HepG2 (cell line): ENCODE data around the gene GRK3. TPM values are rescaled to one million over a fixed set of nuclear protein-coding genes. Genes with fewer than 3 reads are reported as not detected.

ENCODE experiments used
- ATAC-seq: fragments of 200-7000 bp; cut with Tn5 transposase; 3 replicates; pipeline ENCODE4 v1.9.1; 2020; ENCODE audit warnings: mild to moderate bottlenecking, moderate library complexity
- BruUV-seq: library from RNA; stranded (reverse); fragments of 400-500 nt; replicated peaks from 2 replicates; lab custom pipeline; 2021; lab: Mats Ljungman, UMichigan
- CTCF ChIA-PET: fragments of 300-600 bp; formaldehyde crosslinking; extraction: SDS; loops from one replicate; lab custom pipeline; 2021; ENCODE audit warnings: low total read pairs, inconsistent platforms, low intra/inter-chr PET ratio; lab: Yijun Ruan, JAX
- POLR2A ChIA-PET: fragments of 350-600 bp; sonication (Branson Sonifier 250); formaldehyde crosslinking; loops from one replicate; lab custom pipeline; 2020; ENCODE audit warnings: antibody characterized with exemption, inconsistent platforms; lab: Yijun Ruan, JAX
- DNase-seq: peaks from one replicate; pipeline ENCODE4 v3.0.0-alpha.2; 2015; ENCODE audit warnings: low spot score
- FAIRE-seq: peaks from 3 replicates; lab custom pipeline; 2011; peaks lifted over from hg19 to GRCh38; lab: Jason Lieb, UNC
- H2AFZ ChIP-seq: one replicate; pipeline ENCODE4 v1.6.1; 2011; ENCODE audit warnings: low read length, inconsistent platforms
- H3K27ac ChIP-seq: fragments of 300-600 bp; 3 replicates; pipeline ENCODE4 v1.8.0; 2011; ENCODE audit warnings: mixed run types, mild to moderate bottlenecking, mixed read lengths, low read length, inconsistent platforms; ENCODE audit not compliant: insufficient read depth; ENCODE audit errors: extremely low read length
- H3K27me3 ChIP-seq, 2 experiments: fragments of 200-600 bp in 1 of 2; 2 replicates in 1 of 2; 3 replicates in 1 of 2; pipeline versions ENCODE4 v1.6.0 to v1.8.0; 2011; ENCODE audit warnings: low read length in 2 of 2, mild to moderate bottlenecking in 2 of 2, moderate library complexity in 2 of 2, inconsistent platforms in 1 of 2; ENCODE audit not compliant: insufficient read depth in 2 of 2, control insufficient read depth in 1 of 2
- H3K36me3 ChIP-seq, 2 experiments: fragments of 200-600 bp in 1 of 2; replicated peaks in 1 of 2; 2 replicates in 1 of 2; 3 replicates in 1 of 2; pipeline versions ENCODE4 v1.5.1 to v1.8.0; 2011; ENCODE audit warnings: low read length in 2 of 2, inconsistent platforms in 1 of 2; ENCODE audit not compliant: insufficient read depth in 2 of 2, control insufficient read depth in 1 of 2
- H3K4me1 ChIP-seq: 2 replicates; pipeline ENCODE4 v1.5.1; 2012; ENCODE audit warnings: low read length, inconsistent platforms; ENCODE audit not compliant: insufficient read depth
- H3K4me2 ChIP-seq: 2 replicates; pipeline ENCODE4 v1.6.0; 2011; ENCODE audit warnings: low read depth, low read length, inconsistent platforms
- H3K4me3 ChIP-seq, 3 experiments: fragments of 200-600 bp in 1 of 3; sonication (generic), shearing (Covaris generic) in 1 of 3; replicated peaks in 1 of 3; 2 replicates each; pipeline ENCODE4 v1.5.1; 2011 to 2016; ENCODE audit warnings: low read length in 3 of 3, inconsistent platforms in 2 of 3, low read depth in 2 of 3, mild to moderate bottlenecking in 2 of 3, control low read depth in 1 of 3, mixed read lengths in 1 of 3; ENCODE audit not compliant: insufficient read depth in 1 of 3
- H3K79me2 ChIP-seq: one replicate; pipeline ENCODE4 v1.6.1; 2011; ENCODE audit warnings: low read length, inconsistent platforms; ENCODE audit not compliant: insufficient read depth
- H3K9ac ChIP-seq: 2 replicates; pipeline ENCODE4 v1.6.0; 2011; ENCODE audit warnings: mild to moderate bottlenecking, low read depth, low read length, inconsistent platforms; ENCODE audit not compliant: insufficient read depth
- H3K9me3 ChIP-seq: 2 replicates; pipeline ENCODE4 v1.5.1; 2012; ENCODE audit warnings: mild to moderate bottlenecking, low read length
- H4K20me1 ChIP-seq: 2 replicates; pipeline ENCODE4 v1.6.0; 2011; ENCODE audit warnings: inconsistent platforms, mild to moderate bottlenecking, low read length, moderate library complexity; ENCODE audit not compliant: insufficient read depth
- HOXA5 ChIP-seq: sonication (generic); formaldehyde crosslinking; IDR thresholded peaks from 2 replicates; pipeline ENCODE4 v1.4.0; 2020; ENCODE audit warnings: missing genetic modification reagents
- HOXA9 ChIP-seq: sonication (generic); formaldehyde crosslinking; IDR thresholded peaks from 2 replicates; pipeline ENCODE4 v1.8.1; 2022; ENCODE audit warnings: missing genetic modification reagents, mild to moderate bottlenecking, moderate library complexity, borderline replicate concordance
- KAT7 ChIP-seq: IDR thresholded peaks from 2 replicates; pipeline ENCODE4 v1.6.1; 2018; ENCODE audit warnings: borderline replicate concordance, missing compliant biosample characterization
- MAF1 ChIP-seq: sonication (generic); formaldehyde crosslinking; IDR thresholded peaks from 2 replicates; pipeline ENCODE4 v1.5.0; 2020; ENCODE audit warnings: missing genetic modification reagents, borderline replicate concordance
- MBNL3 ChIP-seq: fragments of 250-450 bp; sonication (Bioruptor Pico); conservative IDR thresholded peaks from 2 replicates; pipeline ENCODE4 v1.8.0; 2022; ENCODE audit warnings: mild to moderate bottlenecking, inconsistent platforms
- NCOR1 ChIP-seq: fragments of 200-600 bp; sonication (generic); IDR thresholded peaks from 2 replicates; pipeline ENCODE4 v1.7.0; 2017; ENCODE audit warnings: antibody characterized with exemption, low read length, borderline replicate concordance
- NKX3-1 ChIP-seq: sonication (generic); formaldehyde crosslinking; IDR thresholded peaks from 2 replicates; pipeline ENCODE4 v1.5.0; 2020; ENCODE audit warnings: missing genetic modification reagents
- SP5 ChIP-seq: IDR thresholded peaks from 2 replicates; pipeline ENCODE4 v1.6.1; 2016; ENCODE audit warnings: low read depth, borderline replicate concordance
- ZFP82 ChIP-seq: sonication (generic); formaldehyde crosslinking; IDR thresholded peaks from 2 replicates; pipeline ENCODE4 v1.5.1; 2020; ENCODE audit warnings: mild to moderate bottlenecking, missing genetic modification reagents, borderline replicate concordance
- ZNF30 ChIP-seq: sonication (generic); formaldehyde crosslinking; IDR thresholded peaks from 2 replicates; pipeline ENCODE4 v1.5.0; 2020; ENCODE audit warnings: mild to moderate bottlenecking, missing genetic modification reagents
- ZNF619 ChIP-seq: sonication (generic); formaldehyde crosslinking; IDR thresholded peaks from 2 replicates; pipeline ENCODE4 v1.4.0; 2020; ENCODE audit warnings: mild to moderate bottlenecking, missing genetic modification reagents
- ZNF709 ChIP-seq: sonication (generic); formaldehyde crosslinking; IDR thresholded peaks from 2 replicates; pipeline ENCODE4 v1.5.0; 2020; ENCODE audit warnings: mild to moderate bottlenecking, missing genetic modification reagents
- WGBS: methylation state at CpG from one replicate; pipeline ENCODE4 v1.1.6; 2017; ENCODE audit warnings: low lambda C conversion rate; 5-methylcytosine and 5-hydroxymethylcytosine counted together
- in situ Hi-C: cut with HindIII; loops from 2 replicates; pipeline ENCODE4 v1.10.0; 2017; ENCODE audit warnings: low pct_unique_long_range_greater_than_20kb; ENCODE audit not compliant: extremely low pct_ligation_motif_present
- intact Hi-C: fragments of 100-400 bp; cut with micrococcal nuclease; formaldehyde crosslinking; loops from one replicate; pipeline ENCODE4 v1.10.0; 2022; ENCODE audit not compliant: unreplicated experiment
- polyA plus RNA-seq, 8 experiments: library from polyadenylated mRNA; depleted of rRNA in 3 of 8; stranded (reverse) in 7 of 8; unstranded in 1 of 8; fragments of >200 nt; fragmentation: Illumina TruSeq in 4 of 8; extraction: Trizol in 4 of 8; gene quantifications; 2 replicates each; pipeline versions ENCODE4 v1.2.1 to v1.2.3, GENCODE V29; 2011 to 2016; ENCODE audit warnings: low read depth in 4 of 8, missing spikeins in 1 of 8, mixed read lengths in 1 of 8; ENCODE audit not compliant: insufficient read depth in 1 of 8
- total RNA-seq, 5 experiments: library from RNA; depleted of rRNA; stranded (reverse); fragments of >200 nt; fragmentation: Illumina TruSeq; extraction: Trizol; gene quantifications; 2 replicates each; pipeline ENCODE4 v1.2.3, GENCODE V29; 2016; ENCODE audit warnings: low read depth in 1 of 5
- TF ChIP-seq, protein P1 (sequence below): sonication (generic); formaldehyde crosslinking; IDR thresholded peaks from 2 replicates; pipeline ENCODE4 v1.9.0; 2021; ENCODE audit warnings: mild to moderate bottlenecking, missing genetic modification reagents

GRK3 gene
- total and polyA plus RNA-seq, 2 of the 13 experiments (the other 11 are each of a cell fraction or from before 2014, with no cell fraction given), result 8.5 to 16.7 TPM

DNA sequence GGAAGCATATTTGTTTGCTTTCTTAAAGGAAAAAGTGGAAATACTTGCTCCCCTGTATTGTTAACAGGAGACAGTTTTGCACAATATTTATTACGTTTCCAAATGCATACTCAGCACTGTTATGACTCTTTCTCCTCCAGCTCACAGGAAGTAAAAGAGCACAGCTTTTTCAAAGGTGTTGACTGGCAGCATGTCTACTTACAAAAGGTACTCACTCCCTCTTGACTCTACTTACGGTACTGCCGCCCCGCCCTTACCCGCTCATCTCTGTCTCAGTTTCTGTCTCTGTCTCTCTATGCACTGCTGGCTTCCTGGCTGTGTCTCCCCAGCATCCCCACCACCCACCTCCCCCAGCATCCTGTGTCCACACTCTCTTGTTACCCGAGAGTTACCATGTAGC, 145.3 kb downstream of the GRK3 start:
- H3K79me2 ChIP-seq, result no peaks in the 10 kb centered on the region
- no peak for TF ChIP-seq KAT7 (CRISPR knock-in tag)
- TF ChIP-seq MBNL3 (CRISPR knock-in tag), result no peak
- TF ChIP-seq ZNF619, result no peak
- no peak for TF ChIP-seq NKX3-1 (CRISPR knock-in tag)
- no peak for TF ChIP-seq SP5
- TF ChIP-seq ZNF709, result no peak
- no peak for TF ChIP-seq HOXA9 (CRISPR knock-in tag)
- no peak for TF ChIP-seq MAF1 (CRISPR knock-in tag)
- TF ChIP-seq NCOR1, result no peak
- TF ChIP-seq ZNF30, result no peak
- no peak for TF ChIP-seq ZFP82 (CRISPR knock-in tag)
- TF ChIP-seq, protein P1, sequence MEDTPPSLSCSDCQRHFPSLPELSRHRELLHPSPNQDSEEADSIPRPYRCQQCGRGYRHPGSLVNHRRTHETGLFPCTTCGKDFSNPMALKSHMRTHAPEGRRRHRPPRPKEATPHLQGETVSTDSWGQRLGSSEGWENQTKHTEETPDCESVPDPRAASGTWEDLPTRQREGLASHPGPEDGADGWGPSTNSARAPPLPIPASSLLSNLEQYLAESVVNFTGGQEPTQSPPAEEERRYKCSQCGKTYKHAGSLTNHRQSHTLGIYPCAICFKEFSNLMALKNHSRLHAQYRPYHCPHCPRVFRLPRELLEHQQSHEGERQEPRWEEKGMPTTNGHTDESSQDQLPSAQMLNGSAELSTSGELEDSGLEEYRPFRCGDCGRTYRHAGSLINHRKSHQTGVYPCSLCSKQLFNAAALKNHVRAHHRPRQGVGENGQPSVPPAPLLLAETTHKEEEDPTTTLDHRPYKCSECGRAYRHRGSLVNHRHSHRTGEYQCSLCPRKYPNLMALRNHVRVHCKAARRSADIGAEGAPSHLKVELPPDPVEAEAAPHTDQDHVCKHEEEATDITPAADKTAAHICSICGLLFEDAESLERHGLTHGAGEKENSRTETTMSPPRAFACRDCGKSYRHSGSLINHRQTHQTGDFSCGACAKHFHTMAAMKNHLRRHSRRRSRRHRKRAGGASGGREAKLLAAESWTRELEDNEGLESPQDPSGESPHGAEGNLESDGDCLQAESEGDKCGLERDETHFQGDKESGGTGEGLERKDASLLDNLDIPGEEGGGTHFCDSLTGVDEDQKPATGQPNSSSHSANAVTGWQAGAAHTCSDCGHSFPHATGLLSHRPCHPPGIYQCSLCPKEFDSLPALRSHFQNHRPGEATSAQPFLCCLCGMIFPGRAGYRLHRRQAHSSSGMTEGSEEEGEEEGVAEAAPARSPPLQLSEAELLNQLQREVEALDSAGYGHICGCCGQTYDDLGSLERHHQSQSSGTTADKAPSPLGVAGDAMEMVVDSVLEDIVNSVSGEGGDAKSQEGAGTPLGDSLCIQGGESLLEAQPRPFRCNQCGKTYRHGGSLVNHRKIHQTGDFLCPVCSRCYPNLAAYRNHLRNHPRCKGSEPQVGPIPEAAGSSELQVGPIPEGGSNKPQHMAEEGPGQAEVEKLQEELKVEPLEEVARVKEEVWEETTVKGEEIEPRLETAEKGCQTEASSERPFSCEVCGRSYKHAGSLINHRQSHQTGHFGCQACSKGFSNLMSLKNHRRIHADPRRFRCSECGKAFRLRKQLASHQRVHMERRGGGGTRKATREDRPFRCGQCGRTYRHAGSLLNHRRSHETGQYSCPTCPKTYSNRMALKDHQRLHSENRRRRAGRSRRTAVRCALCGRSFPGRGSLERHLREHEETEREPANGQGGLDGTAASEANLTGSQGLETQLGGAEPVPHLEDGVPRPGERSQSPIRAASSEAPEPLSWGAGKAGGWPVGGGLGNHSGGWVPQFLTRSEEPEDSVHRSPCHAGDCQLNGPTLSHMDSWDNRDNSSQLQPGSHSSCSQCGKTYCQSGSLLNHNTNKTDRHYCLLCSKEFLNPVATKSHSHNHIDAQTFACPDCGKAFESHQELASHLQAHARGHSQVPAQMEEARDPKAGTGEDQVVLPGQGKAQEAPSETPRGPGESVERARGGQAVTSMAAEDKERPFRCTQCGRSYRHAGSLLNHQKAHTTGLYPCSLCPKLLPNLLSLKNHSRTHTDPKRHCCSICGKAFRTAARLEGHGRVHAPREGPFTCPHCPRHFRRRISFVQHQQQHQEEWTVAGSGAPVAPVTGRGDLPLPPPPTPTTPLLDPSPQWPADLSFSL (CRISPR knock-in tag), result no peak
- TF ChIP-seq HOXA5 (CRISPR knock-in tag), result no peak
- no peaks in the 10 kb centered on the region for H4K20me1 ChIP-seq
- DNase-seq (no peak), ATAC-seq (no peak), FAIRE-seq (no peak)
- ChIA-PET POLR2A (no interaction called here), CTCF (no interaction called here)
- no peaks in the 10 kb centered on the region for H3K9me3 ChIP-seq
- in situ Hi-C loops (no loop called here), intact Hi-C loops (no loop called here)
- no peak overlapping the region for H3K4me3 ChIP-seq
- BruUV-seq, result no TSS peak
- H3K4me2 ChIP-seq, result no peak overlapping the region
- H3K27me3 ChIP-seq, result no peaks in the 10 kb centered on the region
- no peaks in the 10 kb centered on the region for H3K4me1 ChIP-seq
- no peak overlapping the region for H3K9ac ChIP-seq
- 98% methylated on average over 6 of the region's 6 CpGs for WGBS
- H3K36me3 ChIP-seq, result peaks cover 7 to 19% of the 10 kb centered on the region in 2 experiments; a peak in 2 of 5 replicates
- H2AFZ ChIP-seq, result no peak overlapping the region
- no peak overlapping the region for H3K27ac ChIP-seq
